ENCODE results near the gene BARD1. TPM values are rescaled to one million over a fixed set of nuclear protein-coding genes. Genes with fewer than 3 reads are reported as not detected.

The BARD1 gene
- total and polyA plus RNA-seq, 2 donors (not counting 1 experiment from before 2014, with no cell fraction given) = 5.1 to 43.1 TPM

GRCh38 chr2:214750529-214750928 is 59.0 kb downstream of the BARD1 start:
- no peaks in the 10 kb centered on the region for H3K27me3 ChIP-seq (ENCODE audit: control insufficient read depth, insufficient read depth, low read length)
- H3K9ac ChIP-seq (ENCODE audit: insufficient read depth, low read length) = no peak overlapping the region
- no peak for DNase-seq (ENCODE audit: low read depth in 2 of 2)
- TF ChIP-seq EZH2 (IDR thresholded peaks at IDR 0.05; ENCODE audit: low read length, missing control alignments) = no peak
- no peak for TF ChIP-seq CTCF (conservative IDR thresholded peaks at IDR 0.05 in 1 of 2, IDR thresholded peaks at IDR 0.05 in 1 of 2; ENCODE audit: low read depth in 1 of 2, low read length in 2 of 2)
- H2AFZ ChIP-seq (ENCODE audit: low read length) = no peak overlapping the region
- H3K79me2 ChIP-seq (ENCODE audit: control insufficient read depth, insufficient read depth, low read length) = no peaks in the 10 kb centered on the region
- H3K36me3 ChIP-seq (ENCODE audit: control insufficient read depth, insufficient read depth, low read length) = no peaks in the 10 kb centered on the region
- no peaks in the 10 kb centered on the region for H3K9me3 ChIP-seq (ENCODE audit: control insufficient read depth, insufficient read depth, low read depth, low read length)
- no peaks in the 10 kb centered on the region for H4K20me1 ChIP-seq (ENCODE audit: control insufficient read depth, extremely low read depth, insufficient read depth, low read length)
- H3K4me1 ChIP-seq (ENCODE audit: control insufficient read depth, extremely low read depth, insufficient read depth, low read length) = no peaks in the 10 kb centered on the region
- H3K4me3 ChIP-seq (replicated peaks in 1 of 4; ENCODE audit: control extremely low read depth in 1 of 4, insufficient read depth in 1 of 4, low read depth in 3 of 4, low read length in 4 of 4) = no peak overlapping the region
- H3K27ac ChIP-seq (ENCODE audit: insufficient read depth, low read length) = no peak overlapping the region
- no peak overlapping the region for H3K4me2 ChIP-seq (ENCODE audit: extremely low read depth, insufficient read depth, low read length)

- no peaks in the 10 kb centered on the region for H3K79me2 ChIP-seq (ENCODE audit: control insufficient read depth, insufficient read depth, low read length)
- no peak overlapping the region for H3K4me2 ChIP-seq (ENCODE audit: extremely low read depth, insufficient read depth, low read length)
- no peaks in the 10 kb centered on the region for H3K4me1 ChIP-seq (ENCODE audit: control insufficient read depth, extremely low read depth, insufficient read depth, low read length)
- no peak overlapping the region for H3K9ac ChIP-seq (ENCODE audit: insufficient read depth, low read length)
- DNase-seq (ENCODE audit: low read depth in 2 of 2) = no peak
- no peaks in the 10 kb centered on the region for H3K9me3 ChIP-seq (ENCODE audit: control insufficient read depth, insufficient read depth, low read depth, low read length)
- no peak overlapping the region for H3K4me3 ChIP-seq (replicated peaks in 1 of 4; ENCODE audit: control extremely low read depth in 1 of 4, insufficient read depth in 1 of 4, low read depth in 3 of 4, low read length in 4 of 4)
- H4K20me1 ChIP-seq (ENCODE audit: control insufficient read depth, extremely low read depth, insufficient read depth, low read length) = no peaks in the 10 kb centered on the region
- H3K27me3 ChIP-seq (ENCODE audit: control insufficient read depth, insufficient read depth, low read length) = no peaks in the 10 kb centered on the region
- no peak overlapping the region for H2AFZ ChIP-seq (ENCODE audit: low read length)
- no peak for TF ChIP-seq CTCF (conservative IDR thresholded peaks at IDR 0.05 in 1 of 2, IDR thresholded peaks at IDR 0.05 in 1 of 2; ENCODE audit: low read depth in 1 of 2, low read length in 2 of 2)
- no peak for TF ChIP-seq EZH2 (IDR thresholded peaks at IDR 0.05; ENCODE audit: low read length, missing control alignments)
- H3K27ac ChIP-seq (ENCODE audit: insufficient read depth, low read length) = no peak overlapping the region
- H3K36me3 ChIP-seq (ENCODE audit: control insufficient read depth, insufficient read depth, low read length) = no peaks in the 10 kb centered on the region
Measured at GRCh38 chr2:214747992-214748391, 61.5 kb downstream of the BARD1 start.

GRCh38 chr2:214742119-214742518 is 67.4 kb downstream of the BARD1 start:
- Histone ChIP-seq H3K4me3 (replicated peaks in 1 of 4; ENCODE audit: control extremely low read depth in 1 of 4, insufficient read depth in 1 of 4, low read depth in 3 of 4, low read length in 4 of 4) (no peak overlapping the region), H3K27ac (ENCODE audit: insufficient read depth, low read length) (no peak overlapping the region), H2AFZ (ENCODE audit: low read length) (no peak overlapping the region), H4K20me1 (ENCODE audit: control insufficient read depth, extremely low read depth, insufficient read depth, low read length) (no peaks in the 10 kb centered on the region), H3K9ac (ENCODE audit: insufficient read depth, low read length) (no peak overlapping the region), H3K4me2 (ENCODE audit: extremely low read depth, insufficient read depth, low read length) (no peak overlapping the region), H3K27me3 (ENCODE audit: control insufficient read depth, insufficient read depth, low read length) (no peaks in the 10 kb centered on the region), H3K9me3 (ENCODE audit: control insufficient read depth, insufficient read depth, low read depth, low read length) (no peaks in the 10 kb centered on the region), H3K36me3 (ENCODE audit: control insufficient read depth, insufficient read depth, low read length) (no peaks in the 10 kb centered on the region), H3K79me2 (ENCODE audit: control insufficient read depth, insufficient read depth, low read length) (no peaks in the 10 kb centered on the region), H3K4me1 (ENCODE audit: control insufficient read depth, extremely low read depth, insufficient read depth, low read length) (no peaks in the 10 kb centered on the region)
- DNase-seq (ENCODE audit: low read depth in 2 of 2) = no peak
- TF ChIP-seq EZH2 (IDR thresholded peaks at IDR 0.05; ENCODE audit: low read length, missing control alignments) (no peak), CTCF (conservative IDR thresholded peaks at IDR 0.05 in 1 of 2, IDR thresholded peaks at IDR 0.05 in 1 of 2; ENCODE audit: low read depth in 1 of 2, low read length in 2 of 2) (no peak)

Data from fibroblast of lung (primary cell).